HUES6 (cell line): ENCODE results near the gene BAD.

Experiments used
- H3K27ac ChIP-seq: 2 replicates; pipeline ENCODE4 v1.7.0; 2013; ENCODE audit warnings: low read depth, mild to moderate bottlenecking, low read length, inconsistent platforms
- H3K27me3 ChIP-seq: 2 replicates; pipeline ENCODE4 v1.6.1; 2013; ENCODE audit warnings: low read length; ENCODE audit not compliant: control insufficient read depth, insufficient read depth
- H3K36me3 ChIP-seq: 2 replicates; pipeline ENCODE4 v1.6.1; 2013; ENCODE audit warnings: low read length; ENCODE audit not compliant: control insufficient read depth, insufficient read depth
- H3K4me1 ChIP-seq: 2 replicates; pipeline ENCODE4 v1.6.1; 2013; ENCODE audit warnings: low read length; ENCODE audit not compliant: control insufficient read depth, insufficient read depth
- H3K4me3 ChIP-seq: 2 replicates; pipeline ENCODE4 v1.5.1; 2013; ENCODE audit warnings: low read depth, low read length
- H3K9ac ChIP-seq: one replicate; pipeline ENCODE4 v1.6.1; 2013; ENCODE audit warnings: mild to moderate bottlenecking, low read length
- H3K9me3 ChIP-seq: 2 replicates; pipeline ENCODE4 v1.6.1; 2013; ENCODE audit warnings: low read depth, low read length; ENCODE audit not compliant: control insufficient read depth, insufficient read depth

BAD gene

DNA sequence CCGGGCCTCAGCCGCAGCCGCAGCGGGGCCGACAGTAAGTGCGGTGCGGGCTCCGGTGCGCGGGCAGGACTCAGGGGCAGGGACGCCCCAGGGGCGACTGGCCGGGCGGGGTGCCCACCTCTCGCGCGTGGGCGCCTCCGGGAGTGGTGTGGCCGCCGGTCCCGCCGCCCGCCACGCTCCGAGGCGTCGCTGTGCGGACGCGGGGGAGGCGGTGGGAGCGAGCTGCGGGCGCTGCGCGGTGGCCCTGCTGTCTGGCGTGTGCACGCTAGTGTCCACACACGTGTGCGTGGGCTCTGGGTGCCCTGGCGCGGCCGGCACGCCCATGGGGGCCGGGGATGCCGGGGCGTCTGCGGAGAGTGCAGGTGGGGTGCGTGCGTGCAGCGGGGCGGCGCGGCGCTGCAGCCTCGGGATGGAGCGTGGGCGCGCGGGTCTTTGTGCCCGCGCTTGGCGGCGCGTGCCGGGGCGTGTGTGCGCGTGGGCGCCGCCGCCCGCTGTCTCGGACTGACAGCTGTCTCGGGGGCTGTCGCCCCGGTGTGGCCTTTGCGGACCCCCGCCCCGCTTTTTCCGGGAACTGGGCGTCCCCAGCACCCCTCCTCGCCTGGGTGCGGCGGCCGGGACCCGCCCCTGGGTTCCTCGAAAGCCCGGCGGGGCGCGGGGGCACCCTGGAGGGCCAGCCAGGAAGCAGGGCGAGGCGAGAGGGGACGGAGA, 7.4 kb upstream of the BAD start:
- H3K36me3 ChIP-seq = 0 out of 2 replicates have a peak, but pooled peaks cover 2% of the 10 kb centered on the region
- H3K9ac ChIP-seq = no peak overlapping the region
- no peak overlapping the region for H3K27ac ChIP-seq
- peak overlapping the region; percentile 50 for H3K4me3 ChIP-seq
- peaks cover 88% of the 10 kb centered on the region for H3K27me3 ChIP-seq
- H3K9me3 ChIP-seq = no peaks in the 10 kb centered on the region
- H3K4me1 ChIP-seq = 0 out of 2 replicates have a peak, but pooled peaks cover 4% of the 10 kb centered on the region

DNA sequence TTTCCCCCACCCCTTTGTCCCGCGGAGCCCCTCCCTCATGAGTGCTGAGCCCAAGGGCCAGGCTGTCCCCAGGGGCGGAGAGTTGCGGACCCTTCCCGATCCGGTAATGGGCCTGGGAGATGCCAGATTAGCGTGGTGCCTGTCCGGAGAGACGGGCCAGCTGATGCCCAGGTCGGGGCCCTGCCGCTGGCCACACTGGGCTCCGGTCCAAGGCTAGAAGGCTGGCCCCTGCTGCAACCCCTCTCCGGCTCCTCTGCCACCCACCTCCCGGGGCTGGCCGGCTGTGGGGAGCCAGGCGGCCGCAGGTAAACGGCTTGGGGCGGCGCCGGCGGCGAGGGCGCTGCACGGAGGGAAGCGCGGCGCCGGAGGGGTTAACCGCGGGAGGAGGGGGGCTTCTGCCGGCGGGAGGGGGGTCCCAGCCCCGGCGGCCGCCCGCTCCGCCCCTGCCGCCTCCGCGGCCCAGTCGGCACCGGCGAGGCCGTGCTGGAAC, 6.8 kb upstream of the BAD start, which contains the start of gene KCNK4:
KCNK4 (plus strand) TSS at position 41 of the 490 bp plus-strand sequence. CDS start 1,717 bp downstream, outside the sequence.
- peak within 1 kb of the TSS; percentile 50 for H3K4me3 ChIP-seq
- no peak within 1 kb of the TSS for H3K27ac ChIP-seq

DNA sequence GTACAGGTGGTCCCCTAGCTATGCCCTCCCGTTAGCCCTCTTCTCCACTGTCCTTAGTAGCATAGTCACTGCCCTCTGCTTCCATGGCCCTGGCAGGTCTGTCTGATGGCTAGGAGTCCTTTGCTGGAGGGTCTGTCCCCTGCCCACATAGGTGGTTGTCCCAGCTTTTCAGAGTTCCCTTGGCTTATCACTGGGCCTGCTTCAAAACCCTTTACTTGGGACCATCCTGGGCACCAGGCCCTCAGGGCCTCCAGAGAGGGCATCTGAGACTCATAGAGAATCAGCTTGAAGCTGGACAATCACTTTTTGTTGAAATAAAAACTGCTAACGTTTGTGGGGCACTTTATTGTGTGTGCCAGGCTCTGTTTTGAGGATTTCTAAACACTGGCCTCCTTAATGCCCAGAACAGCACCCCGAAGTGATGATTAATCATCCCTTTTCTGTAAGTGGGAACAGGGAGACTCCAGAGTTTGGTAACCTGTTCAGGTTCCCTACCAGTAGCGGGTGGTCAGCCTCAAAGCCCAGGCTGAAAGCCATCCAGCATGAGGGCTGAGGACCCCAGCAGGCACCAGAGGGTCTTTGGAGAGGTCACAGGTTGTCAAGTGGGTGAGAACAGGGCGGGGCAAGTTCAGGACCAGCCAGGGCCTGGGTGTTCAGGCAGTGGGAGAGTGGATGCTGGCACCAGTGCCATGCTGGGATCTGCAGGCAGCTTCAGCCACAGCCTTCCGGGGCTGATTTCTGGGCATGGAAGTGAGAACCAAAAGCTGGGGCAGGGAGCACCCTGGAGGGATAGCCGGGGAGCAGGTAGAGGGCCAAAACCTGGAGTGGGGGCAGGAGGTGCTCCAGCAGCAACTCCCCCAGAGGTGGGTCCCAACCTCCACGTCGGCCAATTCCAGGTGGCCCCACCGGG, 6.1 kb upstream of the BAD start:
- Histone ChIP-seq H3K9ac (no peak overlapping the region), H3K4me3 (peak overlapping the region; percentile 50), H3K36me3 (0 out of 2 replicates have a peak, but pooled peaks cover 2% of the 10 kb centered on the region), H3K9me3 (no peaks in the 10 kb centered on the region), H3K27ac (no peak overlapping the region), H3K27me3 (peaks cover 75% of the 10 kb centered on the region), H3K4me1 (peaks cover 9% of the 10 kb centered on the region; the same call in 1 of the 2 replicates)

More for the DNA sequence above, 6.8 kb upstream of the BAD start, which contains the start of gene KCNK4:
- no peaks in the 10 kb centered on the region for H3K9me3 ChIP-seq
- 0 out of 2 replicates have a peak, but pooled peaks cover 2% of the 10 kb centered on the region for H3K36me3 ChIP-seq
- no peak within 1 kb of the TSS for H3K9ac ChIP-seq
- H3K4me1 ChIP-seq = peaks cover 6% of the 10 kb centered on the region; the same call in 1 of the 2 replicates
- H3K27me3 ChIP-seq = peaks cover 82% of the 10 kb centered on the region

DNA sequence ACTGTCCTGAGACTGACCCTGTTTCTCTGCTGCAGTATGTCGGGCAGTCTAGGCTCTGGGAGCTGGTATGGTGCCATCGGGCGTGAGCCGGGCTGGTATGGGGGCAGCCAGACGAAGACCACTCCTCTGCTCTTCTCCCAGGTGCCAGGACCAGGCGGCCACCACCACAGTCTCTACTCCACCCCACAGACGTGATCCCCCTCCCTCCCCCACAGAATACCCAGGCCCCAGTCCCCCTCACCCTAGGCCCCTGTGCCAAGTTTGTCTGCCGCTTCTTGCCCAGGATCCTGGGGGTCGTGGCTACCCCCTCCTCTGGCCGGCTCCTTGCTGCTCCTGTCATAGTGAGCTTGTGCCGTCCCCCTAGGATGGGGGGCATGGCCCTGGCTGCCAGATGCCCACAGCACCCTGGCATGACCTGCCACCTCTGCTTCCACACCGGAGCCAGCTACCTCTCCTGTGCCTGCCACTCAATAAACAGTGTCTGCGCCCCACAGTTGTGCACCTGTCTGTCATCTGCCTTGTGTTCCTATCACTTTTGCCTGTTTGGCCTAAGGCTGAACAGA, 4.6 kb upstream of the BAD start:
- 0 out of 2 replicates have a peak, but pooled peaks cover 2% of the 10 kb centered on the region for H3K36me3 ChIP-seq
- H3K27me3 ChIP-seq = peaks cover 59% of the 10 kb centered on the region
- H3K4me3 ChIP-seq = no peak overlapping the region

DNA sequence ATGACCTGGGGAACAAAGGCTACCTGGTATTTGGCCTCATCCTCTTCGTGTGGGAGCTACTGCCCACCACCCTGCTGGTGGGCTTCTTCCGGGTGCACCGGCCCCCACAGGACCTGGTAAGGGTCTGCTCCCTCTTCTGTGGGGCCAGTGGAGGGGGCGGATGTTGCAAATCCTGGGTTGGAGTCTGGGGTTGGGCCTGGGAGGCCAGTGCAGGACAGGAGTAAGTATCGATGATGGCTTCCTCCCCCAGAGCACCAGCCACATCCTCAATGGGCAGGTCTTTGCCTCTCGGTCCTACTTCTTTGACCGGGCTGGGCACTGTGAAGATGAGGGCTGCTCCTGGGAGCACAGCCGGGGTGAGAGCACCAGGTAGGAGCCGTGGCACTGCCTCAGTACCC, 3.9 kb upstream of the BAD start:
- no peak overlapping the region for H3K4me3 ChIP-seq
- H3K36me3 ChIP-seq = 0 out of 2 replicates have a peak, but pooled peaks cover 2% of the 10 kb centered on the region
- no peak overlapping the region for H3K27ac ChIP-seq
- peaks cover 9% of the 10 kb centered on the region; the same call in 1 of the 2 replicates for H3K4me1 ChIP-seq
- peaks cover 52% of the 10 kb centered on the region for H3K27me3 ChIP-seq
- no peaks in the 10 kb centered on the region for H3K9me3 ChIP-seq
- H3K9ac ChIP-seq = no peak overlapping the region

More for the DNA sequence above, 4.6 kb upstream of the BAD start:
- Histone ChIP-seq H3K9me3 (no peaks in the 10 kb centered on the region), H3K4me1 (peaks cover 9% of the 10 kb centered on the region; the same call in 1 of the 2 replicates), H3K27ac (no peak overlapping the region), H3K9ac (no peak overlapping the region)

DNA sequence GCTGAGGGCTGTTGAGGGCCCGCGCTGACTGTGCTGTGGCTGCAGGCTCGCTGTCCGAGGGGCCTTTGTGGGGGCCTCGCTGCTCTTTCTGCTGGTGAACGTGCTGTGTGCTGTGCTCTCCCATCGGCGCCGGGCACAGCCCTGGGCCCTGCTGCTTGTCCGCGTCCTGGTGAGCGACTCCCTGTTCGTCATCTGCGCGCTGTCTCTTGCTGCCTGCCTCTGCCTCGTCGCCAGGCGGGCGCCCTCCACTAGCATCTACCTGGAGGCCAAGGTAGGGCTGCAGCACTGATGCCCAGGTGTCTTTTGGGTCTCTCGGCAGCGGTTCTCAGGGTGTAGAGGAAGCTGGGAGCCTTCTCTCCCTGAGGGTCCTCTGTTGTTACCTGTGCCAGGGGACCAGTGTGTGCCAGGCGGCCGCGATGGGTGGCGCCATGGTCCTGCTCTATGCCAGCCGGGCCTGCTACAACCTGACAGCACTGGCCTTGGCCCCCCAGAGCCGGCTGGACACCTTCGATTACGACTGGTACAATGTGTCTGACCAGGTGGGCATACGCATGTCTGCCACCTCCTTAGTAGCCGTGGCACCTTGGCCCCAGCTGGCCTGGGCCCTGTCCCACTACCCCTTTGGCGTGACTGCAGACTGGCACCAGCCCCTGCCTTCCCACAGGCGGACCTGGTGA, 3.3 kb upstream of the BAD start:
- H3K4me1 ChIP-seq = peaks cover 9% of the 10 kb centered on the region; the same call in 1 of the 2 replicates
- H3K27ac ChIP-seq = no peak overlapping the region
- H3K4me3 ChIP-seq = no peak overlapping the region
- 0 out of 2 replicates have a peak, but pooled peaks cover 2% of the 10 kb centered on the region for H3K36me3 ChIP-seq
- peaks cover 47% of the 10 kb centered on the region for H3K27me3 ChIP-seq
- no peak overlapping the region for H3K9ac ChIP-seq
- H3K9me3 ChIP-seq = no peaks in the 10 kb centered on the region

DNA sequence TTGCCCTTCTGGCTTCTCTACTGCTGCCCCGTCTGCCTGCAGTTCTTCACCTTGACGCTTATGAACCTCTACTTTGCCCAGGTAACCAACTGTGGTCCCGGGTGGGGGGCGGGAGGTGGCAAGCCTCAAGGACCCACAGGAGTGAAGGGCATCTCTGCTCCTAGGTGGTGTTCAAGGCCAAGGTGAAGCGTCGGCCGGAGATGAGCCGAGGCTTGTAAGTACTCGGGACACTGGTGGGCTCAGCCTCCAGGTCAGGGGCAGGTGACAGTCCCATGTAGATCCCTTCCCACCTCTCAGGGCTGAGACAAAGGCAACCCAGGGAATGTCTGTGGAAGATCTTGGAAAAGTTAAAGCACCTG, 2.3 kb upstream of the BAD start:
- Histone ChIP-seq H3K27ac (no peak overlapping the region), H3K4me3 (no peak overlapping the region)

DNA sequence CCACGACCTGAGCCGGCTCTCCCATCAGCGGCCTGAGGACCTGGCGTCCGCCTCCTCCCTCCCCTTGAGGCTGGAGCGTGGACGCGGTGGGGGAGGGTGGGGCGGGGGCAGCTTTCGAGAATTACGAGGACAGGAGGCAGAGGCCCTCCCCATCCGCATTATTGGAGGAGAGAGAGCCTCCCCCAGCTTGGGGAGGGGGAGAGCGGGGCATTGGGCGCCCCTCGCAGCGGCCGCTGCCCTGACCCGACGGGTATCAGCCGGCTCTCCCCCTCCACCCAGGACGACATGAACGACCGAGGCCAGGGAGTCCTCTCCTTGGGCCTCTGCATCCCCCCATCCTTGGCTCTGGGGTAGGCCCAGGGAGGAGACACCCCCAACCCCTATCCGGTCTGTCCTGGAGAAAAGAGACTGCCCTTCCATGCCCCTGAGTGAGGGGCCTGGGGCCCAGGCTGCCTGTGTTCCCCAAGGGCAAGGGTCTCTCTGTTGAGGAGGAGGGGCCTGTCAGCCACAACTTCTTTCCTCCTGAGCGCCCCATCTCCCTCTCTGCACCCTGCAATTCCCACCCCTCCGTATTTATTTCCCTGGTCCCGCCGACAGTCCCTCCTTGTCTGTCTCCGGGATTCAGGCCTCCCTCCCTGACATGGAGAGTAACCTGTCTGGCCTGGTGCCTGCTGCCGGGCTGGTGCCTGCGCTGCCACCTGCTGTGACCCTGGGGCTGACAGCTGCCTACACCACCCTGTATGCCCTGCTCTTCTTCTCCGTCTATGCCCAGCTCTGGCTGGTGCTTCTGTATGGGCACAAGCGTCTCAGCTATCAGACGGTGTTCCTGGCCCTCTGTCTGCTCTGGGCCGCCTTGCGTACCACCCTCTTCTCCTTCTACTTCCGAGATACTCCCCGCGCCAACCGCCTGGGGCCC, 1.7 kb upstream of the BAD start:
- no peak overlapping the region for H3K27ac ChIP-seq
- peak overlapping the region; percentile 94 for H3K4me3 ChIP-seq
- peaks cover 6% of the 10 kb centered on the region; the same call in 1 of the 2 replicates for H3K36me3 ChIP-seq
- H3K4me1 ChIP-seq = peaks cover 9% of the 10 kb centered on the region; the same call in 1 of the 2 replicates
- peak overlapping the region; percentile 53 for H3K9ac ChIP-seq
- no peaks in the 10 kb centered on the region for H3K9me3 ChIP-seq
- peaks cover 30% of the 10 kb centered on the region for H3K27me3 ChIP-seq

More for the DNA sequence above, 2.3 kb upstream of the BAD start:
- Histone ChIP-seq H3K4me1 (peaks cover 9% of the 10 kb centered on the region; the same call in 1 of the 2 replicates), H3K27me3 (peaks cover 36% of the 10 kb centered on the region), H3K9ac (no peak overlapping the region), H3K36me3 (peaks cover 6% of the 10 kb centered on the region; the same call in 1 of the 2 replicates), H3K9me3 (no peaks in the 10 kb centered on the region)

DNA sequence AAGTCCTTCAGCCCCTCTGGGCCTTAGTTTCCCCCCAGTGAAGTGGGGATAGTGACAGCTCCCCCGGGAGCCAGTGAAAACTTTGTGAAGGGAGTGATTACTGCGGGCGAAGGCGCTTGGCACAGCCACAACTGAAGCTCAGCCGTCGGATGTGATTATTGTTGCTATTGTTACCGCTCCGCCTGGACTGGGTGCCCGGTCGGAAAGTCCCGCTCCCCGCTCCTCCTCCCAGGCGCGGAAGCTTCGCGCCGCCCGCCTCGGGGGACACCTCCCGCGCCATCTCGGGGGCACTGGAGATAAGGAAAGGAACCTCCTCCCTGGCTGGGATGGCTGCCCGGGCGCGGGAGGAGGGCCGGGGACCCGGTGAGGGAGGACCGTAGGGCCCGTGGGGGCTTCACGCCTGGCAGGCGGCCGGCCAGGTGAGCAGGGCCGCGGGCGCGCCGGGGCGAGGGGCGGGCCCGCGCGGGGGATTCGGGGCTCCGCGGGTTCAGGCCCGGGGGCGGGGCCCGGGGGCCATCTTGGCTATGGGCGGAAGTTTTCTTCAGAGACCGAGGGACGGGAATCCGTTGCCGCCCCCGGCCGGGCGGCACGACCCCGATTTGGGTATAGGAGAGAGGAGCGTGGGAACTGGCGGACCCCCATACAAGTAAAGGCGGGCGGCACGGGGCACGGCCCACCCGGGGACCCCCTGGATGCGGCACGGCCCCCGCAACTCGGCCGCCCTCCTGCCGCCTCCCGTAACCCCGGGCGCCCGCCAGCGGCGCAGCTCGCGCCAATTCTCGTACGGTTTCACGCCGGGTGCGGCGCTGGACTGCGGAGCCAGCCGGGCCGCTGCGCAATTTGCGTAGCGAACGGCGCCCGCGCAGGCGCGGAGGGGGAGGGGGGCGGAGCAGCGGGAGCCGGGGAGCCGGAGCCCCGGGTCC, 758 bp upstream of the BAD start, which contains the start of gene GPR137:
GPR137 (plus strand) TSS at position 887 of the 923 bp plus-strand sequence. CDS start 677 bp downstream, outside the sequence.
- peak within 1 kb of the TSS; percentile 56; the same call in 1 of the 2 replicates for H3K27ac ChIP-seq
- H3K27me3 ChIP-seq = peaks cover 21% of the 10 kb centered on the region
- peak within 1 kb of the TSS; percentile 94 for H3K4me3 ChIP-seq
- peaks cover 6% of the 10 kb centered on the region; the same call in 1 of the 2 replicates for H3K36me3 ChIP-seq
- H3K9ac ChIP-seq = peak within 1 kb of the TSS; percentile 60
- H3K9me3 ChIP-seq = no peaks in the 10 kb centered on the region
- H3K4me1 ChIP-seq = peaks cover 5% of the 10 kb centered on the region; the same call in 1 of the 2 replicates
